B cell (primary cell): Measurements from ENCODE around the gene RMDN3.

ENCODE experiments used
- EZH2 ChIP-seq: IDR thresholded peaks from 2 replicates; pipeline ENCODE4 v1.6.1; 2012; ENCODE audit warnings: borderline replicate concordance, low read depth, mild to moderate bottlenecking, moderate library complexity, low read length; ENCODE audit not compliant: insufficient read depth, poor library complexity, severe bottlenecking
- TF ChIP-seq, protein P1 (sequence below): fragments of 200-600 bp; IDR thresholded peaks from one replicate; pipeline ENCODE4 v1.8.0; 2022; ENCODE audit warnings: antibody characterized with exemption, mild to moderate bottlenecking

DNA sequence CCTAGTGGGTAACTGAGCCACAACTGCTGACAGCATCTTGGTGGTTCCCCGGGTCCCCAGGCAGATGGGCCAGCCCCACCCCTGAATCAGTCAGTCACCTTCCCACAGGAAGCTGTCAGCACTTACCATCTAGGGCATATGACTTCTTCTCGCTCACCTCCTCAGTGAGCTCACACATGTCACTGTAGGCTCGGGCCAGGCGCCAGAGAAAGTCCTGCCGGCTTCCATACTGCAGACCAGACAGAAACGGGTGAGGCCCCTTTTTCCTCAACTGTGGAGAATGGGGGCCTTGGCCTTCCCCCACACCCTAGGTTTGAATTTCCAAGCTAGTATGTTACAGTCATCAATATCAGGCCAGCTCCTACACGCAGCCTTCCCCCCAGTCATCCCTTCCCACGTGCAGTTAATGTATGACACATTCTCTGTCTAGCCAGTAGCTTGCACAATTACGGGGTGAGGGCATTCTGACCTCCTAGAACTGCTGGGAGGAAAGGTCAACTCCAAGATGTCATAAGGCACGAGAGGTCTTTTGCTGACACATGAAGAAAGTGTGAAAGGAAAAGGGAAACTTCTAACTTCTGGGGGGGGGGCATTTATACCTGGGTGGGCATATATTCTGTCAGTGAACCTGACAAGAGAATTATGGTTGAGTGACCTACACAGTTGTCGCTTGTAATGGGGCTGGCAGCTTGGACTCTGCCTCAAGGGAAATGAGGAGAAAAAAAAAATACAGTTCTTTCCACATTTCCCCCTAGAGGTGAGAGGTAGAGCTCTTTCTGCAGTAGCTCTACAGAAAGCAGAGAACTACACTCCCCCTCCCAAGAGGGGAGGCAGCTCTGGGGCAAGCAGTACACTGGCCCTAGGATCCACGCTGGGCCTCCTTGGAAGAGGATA is 10.9 kb downstream of the RMDN3 start:
- TF ChIP-seq, protein P1, sequence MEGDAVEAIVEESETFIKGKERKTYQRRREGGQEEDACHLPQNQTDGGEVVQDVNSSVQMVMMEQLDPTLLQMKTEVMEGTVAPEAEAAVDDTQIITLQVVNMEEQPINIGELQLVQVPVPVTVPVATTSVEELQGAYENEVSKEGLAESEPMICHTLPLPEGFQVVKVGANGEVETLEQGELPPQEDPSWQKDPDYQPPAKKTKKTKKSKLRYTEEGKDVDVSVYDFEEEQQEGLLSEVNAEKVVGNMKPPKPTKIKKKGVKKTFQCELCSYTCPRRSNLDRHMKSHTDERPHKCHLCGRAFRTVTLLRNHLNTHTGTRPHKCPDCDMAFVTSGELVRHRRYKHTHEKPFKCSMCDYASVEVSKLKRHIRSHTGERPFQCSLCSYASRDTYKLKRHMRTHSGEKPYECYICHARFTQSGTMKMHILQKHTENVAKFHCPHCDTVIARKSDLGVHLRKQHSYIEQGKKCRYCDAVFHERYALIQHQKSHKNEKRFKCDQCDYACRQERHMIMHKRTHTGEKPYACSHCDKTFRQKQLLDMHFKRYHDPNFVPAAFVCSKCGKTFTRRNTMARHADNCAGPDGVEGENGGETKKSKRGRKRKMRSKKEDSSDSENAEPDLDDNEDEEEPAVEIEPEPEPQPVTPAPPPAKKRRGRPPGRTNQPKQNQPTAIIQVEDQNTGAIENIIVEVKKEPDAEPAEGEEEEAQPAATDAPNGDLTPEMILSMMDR = no peak
- no peak for TF ChIP-seq EZH2
